ENCODE results near the gene BIRC3.

- no peak for TF ChIP-seq EZH2 (IDR thresholded peaks at IDR 0.05)
- TF ChIP-seq FOXP2 (optimal IDR thresholded peaks at IDR 0.05; ENCODE audit: control extremely low read depth, extremely low read length, insufficient read depth): no peak
Measured at GRCh38 chr11:102319544-102319943, 2.3 kb downstream of the BIRC3 start.

Data from SK-N-MC (cell line).